MM.1S (cell line): ENCODE results near the gene CNTNAP4.

ENCODE experiments used
- DNase-seq: peaks from one replicate; pipeline ENCODE4 v3.0.0-alpha.2; 2015
- H2AFZ ChIP-seq: fragments of 300-600 bp; sonication (generic); 2 replicates; pipeline ENCODE4 v1.6.0; 2016; ENCODE audit warnings: antibody characterized with exemption, low read length
- H3F3A ChIP-seq: fragments of 300-600 bp; sonication (generic); 2 replicates; pipeline ENCODE4 v1.6.1; 2016; ENCODE audit warnings: mild to moderate bottlenecking, antibody characterized with exemption, low read length, moderate library complexity, mixed read lengths; ENCODE audit not compliant: insufficient read depth
- H3K27ac ChIP-seq: fragments of 300-600 bp; sonication (generic); 2 replicates; pipeline ENCODE4 v1.5.1; 2016; ENCODE audit warnings: mild to moderate bottlenecking, low read length
- H3K27me3 ChIP-seq: fragments of 300-600 bp; sonication (generic); replicated peaks from 2 replicates; pipeline ENCODE4 v1.6.0; 2016; ENCODE audit warnings: low read length; ENCODE audit not compliant: insufficient read depth
- H3K36me3 ChIP-seq: fragments of 300-600 bp; sonication (generic); replicated peaks from 2 replicates; pipeline ENCODE4 v1.6.1; 2016; ENCODE audit warnings: mild to moderate bottlenecking, low read length, mixed read lengths; ENCODE audit not compliant: insufficient read depth
- H3K4me1 ChIP-seq: fragments of 300-600 bp; sonication (generic); 2 replicates; pipeline ENCODE4 v1.6.1; 2016; ENCODE audit warnings: low read length, mixed read lengths
- H3K4me2 ChIP-seq: fragments of 300-600 bp; sonication (generic); 2 replicates; pipeline ENCODE4 v1.6.0; 2016; ENCODE audit warnings: low read depth, low read length
- H3K4me3 ChIP-seq: fragments of 300-600 bp; sonication (generic); 2 replicates; pipeline ENCODE4 v1.5.1; 2016; ENCODE audit warnings: low read length, mixed read lengths
- H3K79me2 ChIP-seq: fragments of 300-600 bp; sonication (generic); 2 replicates; pipeline ENCODE4 v1.6.1; 2016; ENCODE audit warnings: mixed run types, low read length, mixed read lengths
- H3K9ac ChIP-seq: fragments of 300-600 bp; sonication (generic); 2 replicates; pipeline ENCODE4 v1.6.1; 2016; ENCODE audit warnings: low read length, mixed read lengths
- H3K9me2 ChIP-seq: fragments of 300-600 bp; sonication (generic); replicated peaks from 2 replicates; pipeline ENCODE4 v1.6.1; 2016; ENCODE audit warnings: mild to moderate bottlenecking, low read length, mixed read lengths; ENCODE audit not compliant: insufficient read depth
- H3K9me3 ChIP-seq: fragments of 300-600 bp; sonication (generic); replicated peaks from 2 replicates; pipeline ENCODE4 v1.6.1; 2016; ENCODE audit warnings: mild to moderate bottlenecking, low read length, mixed read lengths; ENCODE audit not compliant: insufficient read depth
- H4K20me1 ChIP-seq: fragments of 300-600 bp; sonication (generic); 2 replicates; pipeline ENCODE4 v1.6.1; 2016; ENCODE audit warnings: mild to moderate bottlenecking, low read length, moderate library complexity, mixed read lengths; ENCODE audit not compliant: insufficient read depth
- CTCF ChIP-seq: fragments of 300-600 bp; sonication (generic); IDR thresholded peaks from 2 replicates; pipeline ENCODE4 v1.5.1; 2016; ENCODE audit warnings: antibody characterized with exemption, low read length, mixed read lengths
- EZH2 ChIP-seq: fragments of 300-600 bp; sonication (generic); optimal IDR thresholded peaks from 2 replicates; pipeline ENCODE3; 2017; ENCODE audit warnings: low read depth, mild to moderate bottlenecking, antibody characterized with exemption, low read length, mixed read lengths
- EZH2phosphoT487 ChIP-seq: fragments of 300-600 bp; sonication (generic); IDR thresholded peaks from 2 replicates; pipeline ENCODE4 v1.6.1; 2018; ENCODE audit warnings: antibody characterized with exemption, low read length

Gene CNTNAP4

GRCh38 chr16:76483307-76483909, 206.2 kb downstream of the CNTNAP4 start:
- H3K4me1 ChIP-seq: no peaks in the 10 kb centered on the region
- no peaks in the 10 kb centered on the region for H3K79me2 ChIP-seq
- no peak overlapping the region for H2AFZ ChIP-seq
- no peaks in the 10 kb centered on the region for H4K20me1 ChIP-seq
- H3K4me2 ChIP-seq: no peak overlapping the region
- H3K36me3 ChIP-seq: no peaks in the 10 kb centered on the region
- H3K9me2 ChIP-seq: no peaks in the 10 kb centered on the region
- no peak overlapping the region for H3K9ac ChIP-seq
- H3K4me3 ChIP-seq: no peak overlapping the region
- DNase-seq: no peak
- no peaks in the 10 kb centered on the region for H3K27me3 ChIP-seq
- TF ChIP-seq EZH2phosphoT487: no peak
- no peak for TF ChIP-seq EZH2
- no peak for TF ChIP-seq CTCF
- no peaks in the 10 kb centered on the region for H3K9me3 ChIP-seq
- H3F3A ChIP-seq: no peaks in the 10 kb centered on the region
- H3K27ac ChIP-seq: no peak overlapping the region

GRCh38 chr16:76484020-76484419, 206.8 kb downstream of the CNTNAP4 start:
- no peaks in the 10 kb centered on the region for H3K27me3 ChIP-seq
- no peaks in the 10 kb centered on the region for H3K4me1 ChIP-seq
- H3K9ac ChIP-seq: no peak overlapping the region
- H3K9me2 ChIP-seq: no peaks in the 10 kb centered on the region
- H4K20me1 ChIP-seq: no peaks in the 10 kb centered on the region
- H3F3A ChIP-seq: no peaks in the 10 kb centered on the region
- no peak for DNase-seq
- H3K27ac ChIP-seq: no peak overlapping the region
- TF ChIP-seq CTCF (no peak), EZH2phosphoT487 (no peak), EZH2 (no peak)
- H3K9me3 ChIP-seq: no peaks in the 10 kb centered on the region
- H3K4me3 ChIP-seq: no peak overlapping the region
- H3K36me3 ChIP-seq: no peaks in the 10 kb centered on the region
- no peaks in the 10 kb centered on the region for H3K79me2 ChIP-seq
- no peak overlapping the region for H2AFZ ChIP-seq
- no peak overlapping the region for H3K4me2 ChIP-seq

- Histone ChIP-seq H3K27me3 (no peaks in the 10 kb centered on the region), H3K9me2 (no peaks in the 10 kb centered on the region), H3K4me1 (no peaks in the 10 kb centered on the region), H3K9me3 (no peaks in the 10 kb centered on the region), H3K9ac (no peak overlapping the region), H3K4me2 (no peak overlapping the region), H3K4me3 (no peak overlapping the region), H4K20me1 (no peaks in the 10 kb centered on the region), H3K27ac (no peak overlapping the region), H3F3A (no peaks in the 10 kb centered on the region), H2AFZ (no peak overlapping the region), H3K36me3 (no peaks in the 10 kb centered on the region), H3K79me2 (no peaks in the 10 kb centered on the region)
- TF ChIP-seq EZH2: no peak
- no peak for TF ChIP-seq CTCF
- TF ChIP-seq EZH2phosphoT487: no peak
- DNase-seq: no peak
Measured at GRCh38 chr16:76486740-76487139, 209.5 kb downstream of the CNTNAP4 start.
